Nephron (organoid): ENCODE results near the gene RTL1.

Source experiments
- H3K27ac Mint-ChIP-seq, 3 experiments: 2 replicates each; pipeline ENCODE4 v1.8.0; 2020; ENCODE audit warnings: mixed read lengths in 3 of 3, mild to moderate bottlenecking in 2 of 3, moderate library complexity in 1 of 3
- H3K27me3 Mint-ChIP-seq: 2 replicates; pipeline ENCODE4 v1.8.0; 2021; ENCODE audit warnings: low read depth, mild to moderate bottlenecking, moderate library complexity, mixed read lengths
- H3K36me3 Mint-ChIP-seq: 2 replicates; pipeline ENCODE4 v1.8.0; 2020; ENCODE audit warnings: low read depth, mixed read lengths
- H3K4me1 Mint-ChIP-seq: 2 replicates; pipeline ENCODE4 v1.8.0; 2020; ENCODE audit warnings: mixed read lengths
- H3K4me3 Mint-ChIP-seq, 3 experiments: 2 replicates each; pipeline ENCODE4 v1.8.0; 2020; ENCODE audit warnings: mild to moderate bottlenecking in 3 of 3, mixed read lengths in 3 of 3, moderate library complexity in 2 of 3
- H3K9me3 Mint-ChIP-seq: 2 replicates; pipeline ENCODE4 v1.8.0; 2020; ENCODE audit warnings: mixed read lengths
- TF ChIP-seq, protein P1 (sequence below), 3 experiments: fragments of 200-600 bp; sonication (generic); IDR thresholded peaks; one replicate each; pipeline ENCODE4 v1.5.0; 2021; ENCODE audit warnings: antibody characterized with exemption in 3 of 3; ENCODE audit not compliant: unreplicated experiment in 3 of 3

Gene RTL1

GRCh38 chr14:100887728-100888335 is 15.7 kb downstream of the RTL1 start:
- Mint-ChIP-seq H3K27ac (peak overlapping the region in 2 of 3 experiments; percentile 51 to 89), H3K9me3 (peaks cover 12% of the 10 kb centered on the region), H3K4me3 (peak overlapping the region in 1 of 3 experiments; percentile 45), H3K27me3 (peaks cover 6% of the 10 kb centered on the region), H3K4me1 (peaks cover 60% of the 10 kb centered on the region), H3K36me3 (no peaks in the 10 kb centered on the region)
- TF ChIP-seq, protein P1, sequence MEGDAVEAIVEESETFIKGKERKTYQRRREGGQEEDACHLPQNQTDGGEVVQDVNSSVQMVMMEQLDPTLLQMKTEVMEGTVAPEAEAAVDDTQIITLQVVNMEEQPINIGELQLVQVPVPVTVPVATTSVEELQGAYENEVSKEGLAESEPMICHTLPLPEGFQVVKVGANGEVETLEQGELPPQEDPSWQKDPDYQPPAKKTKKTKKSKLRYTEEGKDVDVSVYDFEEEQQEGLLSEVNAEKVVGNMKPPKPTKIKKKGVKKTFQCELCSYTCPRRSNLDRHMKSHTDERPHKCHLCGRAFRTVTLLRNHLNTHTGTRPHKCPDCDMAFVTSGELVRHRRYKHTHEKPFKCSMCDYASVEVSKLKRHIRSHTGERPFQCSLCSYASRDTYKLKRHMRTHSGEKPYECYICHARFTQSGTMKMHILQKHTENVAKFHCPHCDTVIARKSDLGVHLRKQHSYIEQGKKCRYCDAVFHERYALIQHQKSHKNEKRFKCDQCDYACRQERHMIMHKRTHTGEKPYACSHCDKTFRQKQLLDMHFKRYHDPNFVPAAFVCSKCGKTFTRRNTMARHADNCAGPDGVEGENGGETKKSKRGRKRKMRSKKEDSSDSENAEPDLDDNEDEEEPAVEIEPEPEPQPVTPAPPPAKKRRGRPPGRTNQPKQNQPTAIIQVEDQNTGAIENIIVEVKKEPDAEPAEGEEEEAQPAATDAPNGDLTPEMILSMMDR (IDR thresholded peaks at IDR 0.05; ENCODE audit: unreplicated experiment in 3 of 3): no peak

DNA sequence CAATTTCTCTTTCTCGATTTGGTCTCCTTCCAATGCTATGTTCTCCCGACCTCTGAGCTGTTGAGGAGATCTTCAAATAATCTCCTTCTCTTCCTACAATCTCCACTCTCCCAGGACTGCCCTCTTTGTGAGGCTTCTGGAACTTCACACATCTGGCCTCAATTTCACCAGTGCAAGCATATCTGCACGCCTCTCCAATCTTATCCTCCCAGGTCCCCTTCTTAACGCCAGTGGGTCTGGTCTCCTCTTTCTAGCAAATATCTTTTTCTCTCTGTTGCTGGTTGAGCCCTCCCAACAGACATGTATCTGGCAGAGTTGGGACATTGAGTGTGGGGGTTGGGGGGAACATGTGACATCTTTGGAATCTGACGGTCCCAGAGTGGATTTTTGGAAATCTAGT is 17.9 kb downstream of the RTL1 start:
- H3K4me1 Mint-ChIP-seq: peaks cover 47% of the 10 kb centered on the region
- no peak overlapping the region for H3K4me3 Mint-ChIP-seq
- no peaks in the 10 kb centered on the region for H3K36me3 Mint-ChIP-seq
- peak overlapping the region in 2 of 3 experiments; percentile 16 to 61 for H3K27ac Mint-ChIP-seq
- peaks cover 21% of the 10 kb centered on the region for H3K27me3 Mint-ChIP-seq
- TF ChIP-seq, protein P1 (IDR thresholded peaks at IDR 0.05; ENCODE audit: unreplicated experiment in 3 of 3): no peak
- peaks cover 23% of the 10 kb centered on the region for H3K9me3 Mint-ChIP-seq

GRCh38 chr14:100885196-100885595 is 18.3 kb downstream of the RTL1 start:
- Mint-ChIP-seq H3K27ac (peak overlapping the region in 2 of 3 experiments; percentile 16 to 61), H3K9me3 (peaks cover 23% of the 10 kb centered on the region), H3K4me3 (no peak overlapping the region), H3K36me3 (no peaks in the 10 kb centered on the region), H3K4me1 (peaks cover 47% of the 10 kb centered on the region), H3K27me3 (peaks cover 24% of the 10 kb centered on the region)
- TF ChIP-seq, protein P1 (IDR thresholded peaks at IDR 0.05; ENCODE audit: unreplicated experiment in 3 of 3): no peak

DNA sequence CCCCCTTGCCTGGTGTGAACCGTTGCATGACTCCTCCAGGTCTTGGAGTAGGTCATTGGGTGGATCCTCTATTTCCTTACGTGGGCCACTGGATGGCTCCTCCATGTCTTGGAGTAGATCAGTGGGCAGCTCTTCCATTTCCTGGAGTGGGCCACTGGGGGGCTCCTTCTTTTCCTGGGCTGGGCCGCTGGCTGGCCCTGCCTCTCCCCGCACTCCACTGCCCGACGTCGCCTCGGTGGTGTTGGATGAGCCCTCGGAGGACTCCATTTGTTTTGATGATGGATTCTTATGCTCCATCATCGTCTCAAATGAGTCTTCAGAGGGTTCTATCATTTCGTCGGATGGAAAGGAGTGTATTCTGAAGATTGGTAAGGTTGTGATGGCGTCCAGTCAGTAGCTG is 19.1 kb downstream of the RTL1 start:
- Mint-ChIP-seq H3K4me3 (no peak overlapping the region), H3K9me3 (peaks cover 23% of the 10 kb centered on the region), H3K4me1 (peaks cover 43% of the 10 kb centered on the region), H3K36me3 (no peaks in the 10 kb centered on the region), H3K27ac (peak overlapping the region in 1 of 3 experiments; percentile 38), H3K27me3 (peaks cover 24% of the 10 kb centered on the region)
- TF ChIP-seq, protein P1 (IDR thresholded peaks at IDR 0.05; ENCODE audit: unreplicated experiment in 3 of 3): no peak

DNA sequence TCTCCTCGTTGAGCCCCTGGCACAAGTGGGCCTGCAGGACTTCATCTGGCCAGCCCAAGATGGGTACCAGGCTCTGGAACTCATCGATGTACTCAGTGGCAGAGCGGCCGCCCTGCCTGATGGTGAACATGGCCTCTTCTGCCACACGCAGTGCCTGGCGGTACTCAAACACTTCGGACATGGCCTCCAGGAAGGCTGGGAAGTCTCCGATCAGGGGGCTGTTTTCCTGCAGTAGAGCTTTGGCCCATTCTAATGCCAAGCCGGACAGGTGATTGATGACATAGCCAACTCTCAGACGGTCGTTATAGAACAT is 19.8 kb downstream of the RTL1 start:
- peaks cover 24% of the 10 kb centered on the region for H3K27me3 Mint-ChIP-seq
- peaks cover 23% of the 10 kb centered on the region for H3K9me3 Mint-ChIP-seq
- TF ChIP-seq, protein P1 (IDR thresholded peaks at IDR 0.05; ENCODE audit: unreplicated experiment in 3 of 3): no peak
- no peaks in the 10 kb centered on the region for H3K36me3 Mint-ChIP-seq
- peaks cover 36% of the 10 kb centered on the region for H3K4me1 Mint-ChIP-seq
- no peak overlapping the region for H3K27ac Mint-ChIP-seq
- no peak overlapping the region for H3K4me3 Mint-ChIP-seq
